K562 (cell line): ENCODE data around the gene RBM20. TPM values are rescaled to one million over a fixed set of nuclear protein-coding genes. Genes with fewer than 3 reads are reported as not detected.

ENCODE experiments used
- ATAC-seq: fragments of 200-7000 bp; cut with Tn5 transposase; 3 replicates; pipeline ENCODE4 v1.9.1; 2020; ENCODE audit warnings: moderate library complexity
- BruUV-seq: library from RNA; stranded (reverse); fragments of 400-500 nt; replicated peaks from 2 replicates; lab custom pipeline; 2021; lab: Mats Ljungman, UMichigan
- CTCF ChIA-PET: fragments of 300-600 bp; formaldehyde crosslinking; extraction: SDS; loops from one replicate; lab custom pipeline; 2021; ENCODE audit warnings: low intra/inter-chr PET ratio; lab: Yijun Ruan, JAX
- POLR2A ChIA-PET: fragments of 300-600, 350-650 bp; sonication (Branson Sonifier 250); formaldehyde crosslinking; extraction: SDS; loops from one replicate; lab custom pipeline; 2021; ENCODE audit warnings: antibody characterized with exemption, inconsistent platforms; lab: Yijun Ruan, JAX
- DNase-seq, 4 experiments: peaks; one replicate each; pipeline versions ENCODE4 v3.0.0 to v3.0.0-alpha.2; 2011 to 2018; ENCODE audit warnings: low spot score in 3 of 4, mixed read lengths in 3 of 4; ENCODE audit errors: extremely low read depth in 1 of 4
- FAIRE-seq: peaks from 2 replicates; lab custom pipeline; 2011; peaks lifted over from hg19 to GRCh38; lab: Jason Lieb, UNC
- H2AFZ ChIP-seq: 2 replicates; pipeline ENCODE4 v1.6.0; 2011; ENCODE audit warnings: low read depth, low read length, control low read depth, inconsistent platforms
- H3K27ac ChIP-seq: fragments of 200-600 bp; 3 replicates; pipeline ENCODE4 v1.8.0; 2011; ENCODE audit warnings: low read depth, mild to moderate bottlenecking, control low read depth, inconsistent platforms, low read length, moderate library complexity, mixed read lengths; ENCODE audit errors: extremely low read depth
- H3K27me3 ChIP-seq, 2 experiments: fragments of 300-600 bp in 1 of 2; 2 replicates in 1 of 2; 3 replicates in 1 of 2; pipeline versions ENCODE4 v1.6.0 to v1.8.0; 2011; ENCODE audit warnings: inconsistent platforms in 2 of 2, low read length in 2 of 2, mild to moderate bottlenecking in 1 of 2, mixed read lengths in 1 of 2, moderate library complexity in 1 of 2; ENCODE audit not compliant: control insufficient read depth in 2 of 2, insufficient read depth in 2 of 2
- H3K36me3 ChIP-seq: fragments of 300-600 bp; 3 replicates; pipeline ENCODE4 v1.8.0; 2011; ENCODE audit warnings: mild to moderate bottlenecking, low read length, inconsistent platforms; ENCODE audit not compliant: control insufficient read depth, insufficient read depth
- H3K4me1 ChIP-seq, 2 experiments: fragments of 200-600 bp in 1 of 2; replicated peaks in 1 of 2; 2 replicates in 1 of 2; 3 replicates in 1 of 2; pipeline versions ENCODE4 v1.5.1 to v1.8.0; 2011; ENCODE audit warnings: inconsistent platforms in 2 of 2, low read length in 2 of 2, mild to moderate bottlenecking in 1 of 2, mixed read lengths in 1 of 2, moderate library complexity in 1 of 2; ENCODE audit not compliant: control insufficient read depth in 2 of 2, insufficient read depth in 2 of 2
- H3K4me2 ChIP-seq: 2 replicates; pipeline ENCODE4 v1.6.1; 2011; ENCODE audit warnings: low read length, control low read depth, inconsistent platforms, mixed read lengths; ENCODE audit not compliant: insufficient read depth
- H3K4me3 ChIP-seq: fragments of 200-600 bp; sonication (generic), shearing (Covaris generic); 2 replicates; pipeline ENCODE4 v1.5.1; 2016; ENCODE audit warnings: control low read depth, inconsistent platforms
- H3K79me2 ChIP-seq: fragments of 200-600 bp; 3 replicates; pipeline ENCODE4 v1.8.0; 2011; ENCODE audit warnings: low read length, inconsistent platforms; ENCODE audit not compliant: control insufficient read depth, insufficient read depth
- H3K9ac ChIP-seq, 2 experiments: 2 replicates each; pipeline versions ENCODE4 v1.6.0 to v1.6.1; 2011; ENCODE audit warnings: low read depth in 2 of 2, low read length in 2 of 2, control low read depth in 1 of 2, inconsistent platforms in 1 of 2, mild to moderate bottlenecking in 1 of 2, mixed read lengths in 1 of 2; ENCODE audit not compliant: insufficient read depth in 1 of 2
- H3K9me1 ChIP-seq: one replicate; pipeline ENCODE4 v1.6.0; 2011; ENCODE audit warnings: inconsistent platforms, mild to moderate bottlenecking, low read length, moderate library complexity; ENCODE audit not compliant: control insufficient read depth, insufficient read depth
- H3K9me3 ChIP-seq: replicated peaks from 2 replicates; pipeline ENCODE4 v1.5.1; 2011; ENCODE audit warnings: low read depth, low read length, inconsistent platforms; ENCODE audit not compliant: control insufficient read depth, insufficient read depth
- H4K20me1 ChIP-seq: replicated peaks from 2 replicates; pipeline ENCODE4 v1.6.1; 2011; ENCODE audit warnings: low read length, inconsistent platforms, mixed read lengths; ENCODE audit not compliant: control insufficient read depth, insufficient read depth
- ATF1 ChIP-seq, 2 experiments: fragments of 450-650 bp in 1 of 2; IDR thresholded peaks; 2 replicates each; pipeline ENCODE4 v1.6.1; 2016; ENCODE audit warnings: missing compliant biosample characterization in 1 of 2, missing genetic modification characterization in 1 of 2
- CBFA2T3 ChIP-seq: fragments of 450-650 bp; IDR thresholded peaks from 2 replicates; pipeline ENCODE4 v1.6.1; 2017
- CTBP1 ChIP-seq: fragments of 450-650 bp; IDR thresholded peaks from 2 replicates; pipeline ENCODE4 v1.6.1; 2016; ENCODE audit warnings: borderline replicate concordance
- FOXM1 ChIP-seq, 2 experiments: fragments of 450-650 bp in 1 of 2; sonication (generic) in 1 of 2; formaldehyde crosslinking in 1 of 2; IDR thresholded peaks; 2 replicates each; pipeline versions ENCODE4 v1.6.1 to v1.9.0; 2017 to 2022; ENCODE audit warnings: low read depth in 2 of 2, mild to moderate bottlenecking in 2 of 2, missing genetic modification reagents in 1 of 2, moderate library complexity in 1 of 2
- HMBOX1 ChIP-seq: sonication (generic); IDR thresholded peaks from 2 replicates; pipeline ENCODE4 v1.6.1; 2016
- MEIS2 ChIP-seq: fragments of 450-650 bp; IDR thresholded peaks from 2 replicates; pipeline ENCODE4 v1.6.1; 2014; ENCODE audit warnings: mild to moderate bottlenecking; ENCODE audit not compliant: partially characterized antibody
- MNT ChIP-seq, 2 experiments: fragments of 450-650 bp; conservative IDR thresholded peaks; 2 replicates each; pipeline ENCODE4 v1.6.1; 2017; ENCODE audit warnings: mild to moderate bottlenecking in 2 of 2, moderate library complexity in 2 of 2
- NEUROD1 ChIP-seq: fragments of 150-350 bp; IDR thresholded peaks from 2 replicates; pipeline ENCODE4 v1.6.1; 2014; ENCODE audit warnings: borderline replicate concordance, low read length, low read depth; ENCODE audit not compliant: partially characterized antibody
- SMARCA4 ChIP-seq: fragments of 450-650 bp; IDR thresholded peaks from 2 replicates; pipeline ENCODE4 v1.6.1; 2016
- WGBS: fragments of 100-300 bp; shearing (Covaris generic); methylation state at CpG from one replicate; pipeline ENCODE4 v1.1.6; 2016; ENCODE audit warnings: low coverage, mixed read lengths; ENCODE audit not compliant: insufficient coverage; ENCODE audit errors: missing lambda C conversion rate; 5-methylcytosine and 5-hydroxymethylcytosine counted together
- in situ Hi-C: fragments of 300-500 bp; cut with MboI; formaldehyde crosslinking; loops from 4 replicates; pipeline ENCODE4 v1.15.0; 2018; ENCODE audit warnings: inconsistent platforms, mixed read lengths
- intact Hi-C: fragments of 100-400 bp; cut with micrococcal nuclease; formaldehyde crosslinking; loops from 2 replicates; pipeline ENCODE4 v1.14.2; 2022
- polyA plus RNA-seq, 8 experiments: library from polyadenylated mRNA; depleted of rRNA in 4 of 8; stranded (reverse) in 5 of 8; unstranded in 3 of 8; fragments of >200 nt; fragmentation: Nextera tagmentation in 2 of 8; fragmentation: Illumina TruSeq in 1 of 8; extraction: Ambion mirVana in 2 of 8; extraction: Trizol in 1 of 8; gene quantifications; 2 replicates each; pipeline versions ENCODE4 v1.2.1 to v1.2.3, GENCODE V29; 2011 to 2014; ENCODE audit warnings: inconsistent platforms in 1 of 8, missing spikeins in 1 of 8
- total RNA-seq, 7 experiments: library from RNA; depleted of rRNA in 6 of 7; stranded (reverse); fragments of >200 nt in 6 of 7; fragmentation: Illumina TruSeq in 2 of 7; extraction: Trizol in 2 of 7; gene quantifications; 2 replicates each; pipeline versions ENCODE4 v1.2.1 to v1.2.3, GENCODE V29; 2011 to 2021; ENCODE audit warnings: low replicate concordance in 1 of 7

The RBM20 gene
- total and polyA plus RNA-seq, 9 of the 15 experiments (the other 6 are each of a cell fraction or from before 2014, with no cell fraction given) = 0.63 to 5.7 (median 3.2) TPM

- peak overlapping the region; percentile 46 for H3K27ac ChIP-seq
- WGBS = 3% methylated on average over 10 of the region's 10 CpGs
- no peaks in the 10 kb centered on the region for H3K27me3 ChIP-seq
- peaks cover 19% of the 10 kb centered on the region for H3K36me3 ChIP-seq
- ATAC-seq = peak; percentile 75
- H3K4me1 ChIP-seq = peaks cover 0 to 5% of the 10 kb centered on the region in 2 experiments; a peak in 3 of 5 replicates
- H3K4me2 ChIP-seq = peak overlapping the region; percentile 77
- peak in 1 of 4 experiments; percentile 46 for DNase-seq
- in situ Hi-C loops = loop anchor here (25.0 kb wide), 1 partner anchor 272 kb away; no protein-coding TSS in a partner anchor
- H3K9ac ChIP-seq = peak overlapping the region; percentile 48 to 78; a peak in 2 of 4 replicates
- no peaks in the 10 kb centered on the region for H3K9me1 ChIP-seq
- POLR2A ChIA-PET = interaction anchor here (0.7 to 1.2 kb wide), 3 partner anchors 10 to 15 kb away, joined by 3 to 4 read pairs (median 3); no protein-coding TSS in a partner anchor
- intact Hi-C loops = no loop called here
- CTCF ChIA-PET = no interaction called here
- H2AFZ ChIP-seq = peak overlapping the region; percentile 78
- BruUV-seq = no TSS peak
- FAIRE-seq = peak; percentile 58
- H3K9me3 ChIP-seq = no peaks in the 10 kb centered on the region
- TF ChIP-seq SMARCA4 (0 out of 2 replicates have a peak, but pooled peaks have one; percentile 22), MNT (conservative IDR thresholded peaks at IDR 0.05) (peak in 1 of 2 experiments; percentile 58; a peak in 2 of 4 replicates), NEUROD1 (no peak), MEIS2 (peak; percentile 33), ATF1 (CRISPR knock-in tag; IDR thresholded peaks at IDR 0.05) (no peak), ATF1 (tag; IDR thresholded peaks at IDR 0.05) (peak; percentile 25; the same call in 1 of the 2 replicates), CBFA2T3 (peak; percentile 12; the same call in 1 of the 2 replicates), CTBP1 (0 out of 2 replicates have a peak, but pooled peaks have one; percentile 13), FOXM1 (IDR thresholded peaks at IDR 0.05; ENCODE audit: low read depth) (no peak), FOXM1 (CRISPR knock-in tag; IDR thresholded peaks at IDR 0.05; ENCODE audit: low read depth) (no peak), HMBOX1 (peak; percentile 19; the same call in 1 of the 2 replicates)
- no peaks in the 10 kb centered on the region for H4K20me1 ChIP-seq
- no peaks in the 10 kb centered on the region for H3K79me2 ChIP-seq
- peak overlapping the region; percentile 21; the same call in 1 of the 2 replicates for H3K4me3 ChIP-seq
These were observed 239.8 kb downstream of the RBM20 start for GRCh38 chr10:110883924-110884323.
